PC-3 (cell line): ENCODE measurements around the gene RHBDD3.

ENCODE experiments used
- CTCF ChIP-seq: fragments of 300-600 bp; sonication (generic); conservative IDR thresholded peaks from 2 replicates; pipeline ENCODE4 v1.5.1; 2017; ENCODE audit warnings: antibody characterized with exemption, low read depth, mild to moderate bottlenecking, low read length
- EZH2 ChIP-seq: fragments of 300-600 bp; sonication (generic); IDR thresholded peaks from one replicate; pipeline ENCODE4 v1.6.1; 2017; ENCODE audit warnings: antibody characterized with exemption, mild to moderate bottlenecking, low read length; ENCODE audit not compliant: unreplicated experiment

DNA sequence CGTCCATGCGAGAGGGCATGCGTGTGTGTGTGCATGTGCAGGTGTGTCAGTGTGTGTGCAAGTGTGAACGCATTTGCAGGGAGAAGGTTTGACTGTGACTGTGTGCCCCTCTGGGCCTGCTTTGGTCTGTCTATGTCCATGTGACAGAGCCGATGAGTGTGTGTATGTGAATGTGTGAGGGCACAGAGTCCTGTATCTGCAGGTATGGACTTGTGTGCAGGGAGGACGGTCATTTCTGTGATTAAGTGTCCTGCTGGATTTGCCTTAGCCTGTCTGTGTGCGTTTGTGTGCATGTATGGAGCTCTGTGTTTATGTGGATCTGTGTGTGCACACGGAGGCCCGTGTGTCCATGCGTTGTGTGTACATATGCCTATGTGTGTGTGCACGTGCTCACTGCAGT lies 56.7 kb downstream of the RHBDD3 start:
- TF ChIP-seq CTCF (no peak), EZH2 (no peak)
